Cardiac muscle cell (in vitro differentiated cells and primary cell): ENCODE measurements around the gene PSMB1. TPM values are rescaled to one million over a fixed set of nuclear protein-coding genes. Genes with fewer than 3 reads are reported as not detected.

Experiments used
- DNase-seq, 2 donors: peaks; one replicate each; pipeline versions ENCODE4 v3.0.0 to v3.0.0-alpha.2; 2010 to 2017; ENCODE audit warnings: low read depth in 1 of 2, low spot score in 1 of 2
- H3K27ac ChIP-seq: fragments of 200-600 bp; sonication (generic); 2 replicates; pipeline ENCODE4 v1.5.1; 2016
- H3K27me3 ChIP-seq: fragments of 200-600 bp; sonication (generic); 2 replicates; pipeline ENCODE4 v1.6.0; 2016; ENCODE audit warnings: control low read depth
- H3K36me3 ChIP-seq: fragments of 200-600 bp; sonication (generic); 2 replicates; pipeline ENCODE4 v1.5.1; 2016; ENCODE audit warnings: control low read depth
- H3K4me1 ChIP-seq: fragments of 200-600 bp; sonication (generic); 2 replicates; pipeline ENCODE4 v1.8.1; 2017; ENCODE audit warnings: low read depth, mild to moderate bottlenecking, mixed run types
- H3K4me3 ChIP-seq: fragments of 200-600 bp; sonication (generic); 2 replicates; pipeline ENCODE4 v1.5.1; 2016; ENCODE audit warnings: mild to moderate bottlenecking
- H3K9me3 ChIP-seq: fragments of 200-600 bp; sonication (generic); 2 replicates; pipeline ENCODE4 v1.5.1; 2017; ENCODE audit warnings: low read depth, mild to moderate bottlenecking, control low read depth
- polyA plus RNA-seq: library from polyadenylated mRNA; unstranded; fragments of >200 nt; fragmentation: Nextera tagmentation; extraction: Ambion mirVana; gene quantifications from 2 replicates; pipeline ENCODE4 v1.2.1, GENCODE V29; 2016
- total RNA-seq: library from RNA; depleted of rRNA; stranded (reverse); fragments of >200 nt; gene quantifications from 2 replicates; pipeline ENCODE4 v1.2.3, GENCODE V29; 2016
- TF ChIP-seq, protein P1 (sequence below): IDR thresholded peaks from 2 replicates; pipeline ENCODE4 v1.5.1; 2012; ENCODE audit warnings: low read depth, mild to moderate bottlenecking, low read length

PSMB1 gene
- total and polyA plus RNA-seq, 2 experiments from 2014 or later = 162 to 499 TPM

GRCh38 chr6:170524172-170524502 lies 29.0 kb downstream of the PSMB1 start:
- peak overlapping the region; percentile 94 for H3K27ac ChIP-seq
- no peak for DNase-seq

DNA sequence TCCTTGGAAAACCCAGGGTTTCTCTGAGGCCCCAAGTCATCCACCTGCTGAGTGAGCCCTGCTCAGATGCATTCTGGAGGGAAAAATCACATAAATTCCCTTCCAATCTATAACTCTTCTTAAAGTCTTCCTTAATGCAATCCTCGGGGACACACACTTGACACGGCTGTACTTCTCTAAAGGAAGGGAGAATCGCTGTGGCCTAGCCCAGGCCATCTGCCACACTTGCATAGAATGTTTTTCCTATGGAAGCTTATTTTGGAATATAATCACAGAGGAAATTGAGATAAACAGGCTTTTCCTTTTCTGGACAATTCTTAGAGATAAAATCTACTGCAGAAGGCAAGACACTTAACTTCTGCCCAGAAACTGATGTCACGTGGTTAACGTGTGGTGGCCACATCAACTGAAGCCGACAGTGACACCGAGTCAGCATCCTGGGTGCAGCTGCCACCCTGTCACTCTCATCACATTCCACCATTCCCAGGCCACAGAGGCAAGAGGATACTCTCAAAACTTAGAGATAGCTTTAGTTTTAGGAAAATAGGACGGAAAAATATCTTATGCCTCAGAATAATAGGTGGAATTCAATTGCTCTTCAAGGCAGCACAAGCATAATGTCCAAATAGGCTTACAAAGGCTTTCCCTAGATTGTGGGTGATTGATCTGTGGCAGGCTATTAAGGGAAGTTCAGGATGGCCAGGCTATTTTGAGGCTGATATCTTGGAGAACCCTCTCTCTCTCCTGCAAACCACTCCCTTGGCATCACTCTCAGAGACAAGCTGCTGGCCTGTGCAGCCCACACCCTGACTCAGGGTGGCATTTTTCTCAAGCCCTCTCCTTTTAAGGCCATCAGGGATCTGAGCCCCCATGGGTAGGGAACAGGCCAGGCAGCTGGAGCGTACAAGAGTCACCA lies 29.6 kb downstream of the PSMB1 start:
- DNase-seq = peak in 1 of 2 donors; percentile 61
- H3K36me3 ChIP-seq = no peaks in the 10 kb centered on the region
- no peaks in the 10 kb centered on the region for H3K9me3 ChIP-seq
- H3K4me3 ChIP-seq = no peak overlapping the region
- no peaks in the 10 kb centered on the region for H3K27me3 ChIP-seq
- TF ChIP-seq, protein P1, sequence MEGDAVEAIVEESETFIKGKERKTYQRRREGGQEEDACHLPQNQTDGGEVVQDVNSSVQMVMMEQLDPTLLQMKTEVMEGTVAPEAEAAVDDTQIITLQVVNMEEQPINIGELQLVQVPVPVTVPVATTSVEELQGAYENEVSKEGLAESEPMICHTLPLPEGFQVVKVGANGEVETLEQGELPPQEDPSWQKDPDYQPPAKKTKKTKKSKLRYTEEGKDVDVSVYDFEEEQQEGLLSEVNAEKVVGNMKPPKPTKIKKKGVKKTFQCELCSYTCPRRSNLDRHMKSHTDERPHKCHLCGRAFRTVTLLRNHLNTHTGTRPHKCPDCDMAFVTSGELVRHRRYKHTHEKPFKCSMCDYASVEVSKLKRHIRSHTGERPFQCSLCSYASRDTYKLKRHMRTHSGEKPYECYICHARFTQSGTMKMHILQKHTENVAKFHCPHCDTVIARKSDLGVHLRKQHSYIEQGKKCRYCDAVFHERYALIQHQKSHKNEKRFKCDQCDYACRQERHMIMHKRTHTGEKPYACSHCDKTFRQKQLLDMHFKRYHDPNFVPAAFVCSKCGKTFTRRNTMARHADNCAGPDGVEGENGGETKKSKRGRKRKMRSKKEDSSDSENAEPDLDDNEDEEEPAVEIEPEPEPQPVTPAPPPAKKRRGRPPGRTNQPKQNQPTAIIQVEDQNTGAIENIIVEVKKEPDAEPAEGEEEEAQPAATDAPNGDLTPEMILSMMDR = no peak
- peaks cover 24% of the 10 kb centered on the region for H3K4me1 ChIP-seq
- peak overlapping the region; percentile 94 for H3K27ac ChIP-seq

More at GRCh38 chr6:170524172-170524502, 29.0 kb downstream of the PSMB1 start:
- TF ChIP-seq, protein P1 = no peak
- H3K36me3 ChIP-seq = no peaks in the 10 kb centered on the region
- no peak overlapping the region for H3K4me3 ChIP-seq
- no peaks in the 10 kb centered on the region for H3K27me3 ChIP-seq
- peaks cover 24% of the 10 kb centered on the region for H3K4me1 ChIP-seq
- H3K9me3 ChIP-seq = no peaks in the 10 kb centered on the region

- no peaks in the 10 kb centered on the region for H3K27me3 ChIP-seq
- TF ChIP-seq, protein P1 = peak; percentile 41
- DNase-seq = peak; percentile 22 to 54
- peaks cover 24% of the 10 kb centered on the region for H3K4me1 ChIP-seq
- H3K36me3 ChIP-seq = no peaks in the 10 kb centered on the region
- no peak overlapping the region for H3K4me3 ChIP-seq
- no peaks in the 10 kb centered on the region for H3K9me3 ChIP-seq
- peak overlapping the region; percentile 94 for H3K27ac ChIP-seq
Observed at GRCh38 chr6:170522565-170523183, 30.4 kb downstream of the PSMB1 start.

GRCh38 chr6:170516783-170517616 lies 36.1 kb downstream of the PSMB1 start:
- DNase-seq = peak; percentile 82 to 83
- TF ChIP-seq, protein P1 = peak; percentile 92

GRCh38 chr6:170514908-170515307 lies 38.2 kb downstream of the PSMB1 start:
- H3K27me3 ChIP-seq = no peaks in the 10 kb centered on the region
- no peak for DNase-seq
- H3K9me3 ChIP-seq = no peaks in the 10 kb centered on the region
- TF ChIP-seq, protein P1 = no peak
- no peak overlapping the region for H3K27ac ChIP-seq
- no peak overlapping the region for H3K4me3 ChIP-seq
- H3K4me1 ChIP-seq = peaks cover 4% of the 10 kb centered on the region
- H3K36me3 ChIP-seq = no peaks in the 10 kb centered on the region

More at GRCh38 chr6:170516783-170517616, 36.1 kb downstream of the PSMB1 start:
- Histone ChIP-seq H3K27ac (no peak overlapping the region), H3K27me3 (no peaks in the 10 kb centered on the region), H3K4me3 (no peak overlapping the region), H3K36me3 (no peaks in the 10 kb centered on the region), H3K4me1 (no peaks in the 10 kb centered on the region), H3K9me3 (no peaks in the 10 kb centered on the region)
